HFFc6 (cell line): Measurements from ENCODE around the gene SETD6. TPM values are rescaled to one million over a fixed set of nuclear protein-coding genes. Genes with fewer than 3 reads are reported as not detected.

Experiments
- DNase-seq: peaks from one replicate; pipeline ENCODE4 v3.0.0-alpha.2; 2018
- H3K27ac Mint-ChIP-seq: 2 replicates; pipeline ENCODE4 v1.8.0; 2020; ENCODE audit warnings: mild to moderate bottlenecking, mixed read lengths
- H3K27me3 Mint-ChIP-seq: 2 replicates; pipeline ENCODE4 v1.8.0; 2021; ENCODE audit warnings: mild to moderate bottlenecking, moderate library complexity, mixed read lengths; ENCODE audit not compliant: insufficient read depth
- H3K36me3 Mint-ChIP-seq: 2 replicates; pipeline ENCODE4 v1.8.0; 2021; ENCODE audit warnings: low read depth, mixed read lengths
- H3K4me1 Mint-ChIP-seq: 2 replicates; pipeline ENCODE4 v1.8.0; 2020; ENCODE audit warnings: low read depth, mixed read lengths
- H3K4me3 Mint-ChIP-seq: 2 replicates; pipeline ENCODE4 v1.8.0; 2020; ENCODE audit warnings: mild to moderate bottlenecking, moderate library complexity, mixed read lengths
- H3K9me3 Mint-ChIP-seq: 2 replicates; pipeline ENCODE4 v1.8.0; 2020; ENCODE audit warnings: mild to moderate bottlenecking, mixed read lengths
- total RNA-seq, 6 experiments: library from RNA; stranded (reverse); fragmentation: NEBNext Ultra II Directional; extraction: Animal tissue kit (Norgen Biotek cat#: 25700); gene quantifications; 2 replicates in 1 of 6; 3 replicates in 5 of 6; pipeline ENCODE4 v1.2.3, GENCODE V29; 2021
- TF ChIP-seq, protein P1 (sequence below): fragments of 200-600 bp; sonication (generic); IDR thresholded peaks from 2 replicates; pipeline ENCODE4 v1.5.0; 2021; ENCODE audit warnings: antibody characterized with exemption, mild to moderate bottlenecking

The SETD6 gene
- total RNA-seq, 6 experiments from 2014 or later = 1.8 to 3.5 (median 2.9) TPM

DNA sequence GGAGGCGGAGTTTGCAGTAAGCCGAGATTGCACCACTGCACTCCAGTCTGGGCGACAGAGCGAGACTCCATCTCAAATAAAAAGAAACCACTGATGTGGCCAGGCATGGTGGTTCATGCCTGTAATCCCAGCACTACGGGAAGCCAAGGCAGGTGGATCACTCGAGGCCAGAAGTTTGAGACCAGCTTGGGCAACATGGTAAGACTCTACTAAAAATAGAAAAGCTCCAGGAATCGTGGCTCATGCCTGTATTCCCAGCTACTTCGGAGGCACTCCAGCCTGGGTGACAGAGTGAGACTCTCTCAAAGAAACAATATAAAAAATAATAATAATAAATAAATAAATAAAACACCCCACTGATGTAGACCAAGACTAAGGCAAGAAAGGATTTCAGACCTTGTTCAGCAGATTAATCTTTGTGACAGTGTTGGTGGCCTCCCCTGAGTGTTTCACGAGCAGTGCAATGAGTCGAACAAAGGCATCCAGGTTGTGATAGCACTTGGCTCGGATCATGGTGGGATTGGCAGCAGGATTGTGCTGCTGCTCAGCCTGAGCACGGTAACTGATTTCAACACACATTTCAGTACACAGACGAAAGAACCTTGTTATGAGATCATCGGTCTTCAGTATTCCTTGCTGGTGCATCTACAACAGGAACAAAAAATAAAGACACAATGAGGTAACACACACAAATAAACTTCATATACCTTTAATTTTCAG is 18.6 kb downstream of the SETD6 start:
- no peak for DNase-seq
- Mint-ChIP-seq H3K4me3 (no peak overlapping the region), H3K27ac (no peak overlapping the region), H3K4me1 (no peaks in the 10 kb centered on the region), H3K27me3 (no peaks in the 10 kb centered on the region), H3K9me3 (no peaks in the 10 kb centered on the region), H3K36me3 (peaks cover 52% of the 10 kb centered on the region)
- TF ChIP-seq, protein P1, sequence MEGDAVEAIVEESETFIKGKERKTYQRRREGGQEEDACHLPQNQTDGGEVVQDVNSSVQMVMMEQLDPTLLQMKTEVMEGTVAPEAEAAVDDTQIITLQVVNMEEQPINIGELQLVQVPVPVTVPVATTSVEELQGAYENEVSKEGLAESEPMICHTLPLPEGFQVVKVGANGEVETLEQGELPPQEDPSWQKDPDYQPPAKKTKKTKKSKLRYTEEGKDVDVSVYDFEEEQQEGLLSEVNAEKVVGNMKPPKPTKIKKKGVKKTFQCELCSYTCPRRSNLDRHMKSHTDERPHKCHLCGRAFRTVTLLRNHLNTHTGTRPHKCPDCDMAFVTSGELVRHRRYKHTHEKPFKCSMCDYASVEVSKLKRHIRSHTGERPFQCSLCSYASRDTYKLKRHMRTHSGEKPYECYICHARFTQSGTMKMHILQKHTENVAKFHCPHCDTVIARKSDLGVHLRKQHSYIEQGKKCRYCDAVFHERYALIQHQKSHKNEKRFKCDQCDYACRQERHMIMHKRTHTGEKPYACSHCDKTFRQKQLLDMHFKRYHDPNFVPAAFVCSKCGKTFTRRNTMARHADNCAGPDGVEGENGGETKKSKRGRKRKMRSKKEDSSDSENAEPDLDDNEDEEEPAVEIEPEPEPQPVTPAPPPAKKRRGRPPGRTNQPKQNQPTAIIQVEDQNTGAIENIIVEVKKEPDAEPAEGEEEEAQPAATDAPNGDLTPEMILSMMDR = no peak

DNA sequence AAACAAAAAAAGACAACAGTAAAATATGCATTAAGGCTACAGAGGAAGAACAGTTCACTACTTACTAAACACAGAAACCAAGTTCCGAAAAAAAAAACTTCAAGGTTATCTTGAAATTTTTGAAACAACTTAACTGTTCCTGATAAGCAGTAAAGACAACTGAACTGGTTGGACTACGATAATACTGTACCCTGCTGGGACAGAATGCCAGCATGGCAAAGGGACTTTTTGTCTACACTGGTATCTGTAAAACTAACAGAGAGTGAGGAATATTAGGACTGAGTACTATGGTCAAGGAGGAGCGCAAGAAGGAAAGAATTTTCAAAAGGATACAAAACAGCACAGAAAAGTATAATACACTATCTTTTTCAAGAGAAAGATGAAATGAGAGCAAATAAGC is 19.8 kb downstream of the SETD6 start:
- Mint-ChIP-seq H3K27me3 (no peaks in the 10 kb centered on the region), H3K36me3 (peaks cover 62% of the 10 kb centered on the region)

DNA sequence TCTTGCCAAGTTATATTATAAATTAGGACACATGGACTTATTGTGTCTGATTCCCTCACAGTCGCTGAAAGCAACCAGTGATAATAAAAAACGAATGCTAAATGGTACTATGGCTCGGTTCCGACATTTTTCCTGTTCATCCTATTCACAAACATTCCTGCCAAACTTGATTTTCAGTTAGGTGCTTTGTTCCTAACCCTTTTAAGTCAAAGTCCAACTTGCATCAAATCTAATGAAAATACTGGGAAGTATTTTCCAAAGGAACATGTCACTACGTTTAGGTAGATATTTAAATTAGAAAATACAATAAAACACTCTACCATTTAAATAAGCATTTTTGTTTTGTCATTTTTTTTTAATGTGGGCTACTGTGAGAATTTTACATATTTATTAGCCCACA is 21.0 kb downstream of the SETD6 start:
- no peak overlapping the region for H3K4me3 Mint-ChIP-seq
- H3K36me3 Mint-ChIP-seq = peaks cover 62% of the 10 kb centered on the region
- DNase-seq = no peak
- no peaks in the 10 kb centered on the region for H3K4me1 Mint-ChIP-seq
- no peaks in the 10 kb centered on the region for H3K9me3 Mint-ChIP-seq
- TF ChIP-seq, protein P1 = no peak
- no peak overlapping the region for H3K27ac Mint-ChIP-seq
- no peaks in the 10 kb centered on the region for H3K27me3 Mint-ChIP-seq

More for the DNA sequence above, 19.8 kb downstream of the SETD6 start:
- TF ChIP-seq, protein P1 = no peak
- DNase-seq = no peak
- Mint-ChIP-seq H3K4me3 (no peak overlapping the region), H3K9me3 (no peaks in the 10 kb centered on the region), H3K4me1 (no peaks in the 10 kb centered on the region), H3K27ac (peak overlapping the region; percentile 0; the same call in 1 of the 2 replicates)

DNA sequence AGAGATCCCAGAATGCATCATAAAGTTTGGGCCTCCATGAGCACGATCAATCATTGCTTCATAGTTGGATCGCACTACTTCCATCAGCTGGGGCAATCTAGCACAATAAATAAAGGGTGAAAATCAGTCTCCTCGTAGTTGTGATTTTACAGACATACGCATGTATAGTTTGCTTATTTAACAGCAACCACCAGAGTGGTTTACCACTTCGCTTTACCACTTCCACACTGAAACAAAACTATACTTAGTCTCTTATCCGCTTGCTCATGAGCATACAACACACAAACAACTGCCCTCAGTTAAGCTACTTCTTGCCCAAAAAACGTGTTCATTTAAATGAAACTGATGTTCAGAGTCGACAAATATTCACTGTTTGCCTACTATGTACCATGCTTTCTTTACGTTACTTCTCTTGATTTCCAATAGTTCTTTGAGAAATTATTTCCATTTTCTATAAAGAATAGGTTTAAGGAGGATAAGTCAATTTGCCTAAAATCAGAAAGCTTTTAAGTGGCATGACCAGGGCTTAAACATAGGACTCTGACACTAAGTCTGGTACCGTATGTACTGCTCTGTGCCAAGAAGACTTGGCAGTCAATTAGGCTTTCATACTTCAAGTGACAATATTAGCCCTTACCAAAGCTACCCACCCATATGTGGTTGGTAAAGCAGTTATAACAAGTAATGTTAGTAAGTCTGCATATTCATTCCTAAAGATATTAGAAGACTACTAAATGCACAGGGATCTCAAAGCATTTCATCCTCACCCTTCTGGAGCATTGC is 22.0 kb downstream of the SETD6 start:
- TF ChIP-seq, protein P1 = no peak
- Mint-ChIP-seq H3K4me3 (no peak overlapping the region), H3K27ac (no peak overlapping the region), H3K4me1 (no peaks in the 10 kb centered on the region), H3K27me3 (no peaks in the 10 kb centered on the region), H3K9me3 (no peaks in the 10 kb centered on the region), H3K36me3 (peaks cover 55% of the 10 kb centered on the region)
- DNase-seq = no peak

DNA sequence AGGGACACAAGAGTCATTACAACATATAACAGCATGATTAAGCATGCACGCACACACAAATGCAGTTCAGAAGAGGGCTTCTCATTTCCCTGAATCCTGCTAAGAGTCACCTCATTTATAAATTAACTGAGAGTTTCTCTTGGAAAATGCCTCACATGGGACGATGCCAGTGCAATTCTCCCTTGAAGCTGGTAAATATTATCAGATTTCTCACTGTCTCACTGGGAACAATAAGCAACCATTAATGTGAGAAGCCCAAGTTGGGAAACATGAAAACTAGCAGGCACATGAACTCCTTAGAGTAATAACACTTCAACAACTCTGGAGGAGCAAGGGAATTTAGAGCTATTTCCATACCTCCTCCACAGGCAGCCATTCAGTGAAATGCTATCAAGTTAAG is 26.4 kb downstream of the SETD6 start:
- no peak overlapping the region for H3K4me3 Mint-ChIP-seq
- DNase-seq = no peak
- H3K4me1 Mint-ChIP-seq = peaks cover 2% of the 10 kb centered on the region; the same call in 1 of the 2 replicates
- H3K27ac Mint-ChIP-seq = no peak overlapping the region
- peaks cover 61% of the 10 kb centered on the region for H3K36me3 Mint-ChIP-seq
- no peaks in the 10 kb centered on the region; the same call in 1 of the 2 replicates for H3K27me3 Mint-ChIP-seq
- H3K9me3 Mint-ChIP-seq = no peaks in the 10 kb centered on the region
- TF ChIP-seq, protein P1 = no peak
